ENCODE results near the gene PARVG. TPM values are rescaled to one million over a fixed set of nuclear protein-coding genes. Genes with fewer than 3 reads are reported as not detected.

PARVG gene
- polyA plus RNA-seq, 4 donors = 1.7 to 3.0 (median 2.2) TPM

DNA sequence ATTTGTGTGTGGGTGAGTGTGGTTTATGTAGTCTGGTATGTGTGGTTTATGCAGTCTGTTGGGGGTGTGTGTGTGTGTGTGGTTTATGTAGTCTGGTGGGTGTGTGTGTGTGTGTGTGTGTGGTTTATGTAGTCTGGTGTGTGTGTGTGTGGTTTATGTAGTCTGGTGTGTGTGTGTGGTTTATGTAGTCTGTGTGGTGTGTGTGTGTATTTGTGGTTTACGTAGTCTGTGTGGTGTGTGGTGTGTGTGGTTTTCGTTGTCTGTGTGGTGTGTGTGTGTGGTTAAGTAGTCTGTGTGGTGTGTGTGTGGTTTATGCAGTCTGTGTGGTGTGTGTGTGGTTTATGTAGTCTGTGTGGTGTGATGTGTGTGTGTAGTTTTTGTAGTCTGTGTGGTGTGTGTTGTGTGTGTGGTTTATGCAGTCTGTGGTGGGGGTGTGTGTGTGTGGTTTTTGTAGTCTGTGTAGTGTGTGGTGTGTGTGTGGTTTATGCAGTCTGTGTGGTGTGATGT is 26.2 kb upstream of the PARVG start:
- no peak for DNase-seq (ENCODE audit: low read depth in 4 of 4, low spot score in 3 of 4)

- DNase-seq (ENCODE audit: low read depth in 4 of 4, low spot score in 3 of 4) = no peak
These were observed 25.6 kb upstream of the PARVG start for GRCh38 chr22:44155115-44155514.

DNA sequence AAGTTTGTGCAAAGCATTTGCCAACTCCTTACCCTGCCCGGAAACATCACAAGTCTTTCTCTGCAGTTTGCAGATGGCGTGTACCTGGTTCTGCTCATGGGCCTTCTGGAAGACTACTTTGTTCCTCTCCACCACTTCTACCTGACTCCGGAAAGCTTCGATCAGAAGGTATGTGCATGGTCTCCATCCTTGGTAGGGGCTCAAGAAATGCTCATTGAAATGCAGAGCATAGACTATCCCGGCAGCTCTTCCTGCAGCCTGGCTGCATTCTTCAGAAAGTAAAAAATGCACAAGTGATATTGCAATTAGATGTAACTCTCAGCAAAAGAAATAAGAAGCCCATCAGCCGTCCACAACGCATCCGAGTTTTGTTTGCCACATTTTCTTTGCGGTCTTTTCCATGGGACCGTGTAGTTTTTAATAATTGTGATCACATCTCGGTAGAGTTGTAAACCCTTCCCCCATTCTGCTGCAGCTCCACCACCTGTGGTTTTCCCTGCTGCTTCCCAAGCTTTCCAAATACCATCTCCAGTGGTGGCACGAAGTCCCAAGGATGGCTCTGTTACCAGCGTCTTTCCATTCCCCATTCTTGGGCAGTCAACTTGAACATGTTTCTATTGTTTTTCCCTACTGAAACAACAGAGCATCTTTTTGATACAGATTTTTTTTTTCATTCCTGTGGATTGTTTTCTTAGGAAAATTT is 22.7 kb upstream of the PARVG start:
- DNase-seq (ENCODE audit: low read depth in 4 of 4, low spot score in 3 of 4) = no peak

DNA sequence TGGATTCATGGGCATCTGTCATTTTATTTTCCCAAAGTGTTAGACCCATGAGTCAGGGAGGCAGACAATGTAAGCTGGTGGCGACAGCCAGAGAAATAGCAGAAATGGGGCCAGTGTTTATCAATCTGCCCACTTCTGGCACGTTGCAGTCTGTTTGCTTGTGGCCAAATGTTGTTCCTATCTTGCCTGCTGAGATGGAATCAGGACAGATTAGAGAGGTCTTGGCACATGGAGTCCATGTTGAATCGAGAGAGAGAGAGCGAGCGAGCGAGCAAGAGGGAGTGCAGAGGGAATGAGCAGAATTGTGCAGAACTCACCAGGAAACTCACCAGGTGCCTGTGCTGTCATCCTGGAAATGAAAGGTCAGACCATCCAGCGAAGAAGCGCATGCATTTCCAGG is 21.9 kb upstream of the PARVG start:
- no peak for DNase-seq (ENCODE audit: low read depth in 4 of 4, low spot score in 3 of 4)

- no peak for DNase-seq (ENCODE audit: low read depth in 4 of 4, low spot score in 3 of 4)
These were observed 21.5 kb upstream of the PARVG start for GRCh38 chr22:44159221-44159620.

GRCh38 chr22:44159811-44160210 is 20.9 kb upstream of the PARVG start:
- DNase-seq (ENCODE audit: low read depth in 4 of 4, low spot score in 3 of 4) = no peak

GRCh38 chr22:44160421-44160820 is 20.3 kb upstream of the PARVG start:
- DNase-seq (ENCODE audit: low read depth in 4 of 4, low spot score in 3 of 4) = no peak

GRCh38 chr22:44161673-44162072 is 19.1 kb upstream of the PARVG start:
- DNase-seq (ENCODE audit: low read depth in 4 of 4, low spot score in 3 of 4) = no peak

- no peak for DNase-seq (ENCODE audit: low read depth in 4 of 4, low spot score in 3 of 4)
These were observed 17.8 kb upstream of the PARVG start for GRCh38 chr22:44162960-44163359.

DNA sequence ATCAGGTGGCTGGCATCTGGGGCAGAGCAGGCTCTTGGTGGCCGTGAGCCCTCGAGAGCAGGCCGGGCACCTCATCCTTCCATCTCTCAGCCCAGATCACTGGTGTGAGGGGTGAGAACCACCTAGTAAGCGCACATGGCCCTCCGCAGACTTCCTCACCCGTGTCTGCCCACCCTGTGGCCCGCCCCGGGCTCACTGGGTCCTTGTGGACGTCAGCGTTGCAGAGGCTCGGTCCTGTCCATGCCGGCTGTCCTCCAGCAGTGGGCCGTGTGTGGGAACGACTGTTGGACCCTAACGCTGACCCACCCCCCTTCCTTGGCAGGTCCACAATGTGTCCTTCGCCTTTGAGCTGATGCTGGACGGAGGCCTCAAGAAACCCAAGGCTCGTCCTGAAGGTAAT is 17.2 kb upstream of the PARVG start:
- no peak for DNase-seq (ENCODE audit: low read depth in 4 of 4, low spot score in 3 of 4)

- no peak for DNase-seq (ENCODE audit: low read depth in 4 of 4, low spot score in 3 of 4)
These were observed 16.7 kb upstream of the PARVG start for GRCh38 chr22:44164031-44164430.

DNA sequence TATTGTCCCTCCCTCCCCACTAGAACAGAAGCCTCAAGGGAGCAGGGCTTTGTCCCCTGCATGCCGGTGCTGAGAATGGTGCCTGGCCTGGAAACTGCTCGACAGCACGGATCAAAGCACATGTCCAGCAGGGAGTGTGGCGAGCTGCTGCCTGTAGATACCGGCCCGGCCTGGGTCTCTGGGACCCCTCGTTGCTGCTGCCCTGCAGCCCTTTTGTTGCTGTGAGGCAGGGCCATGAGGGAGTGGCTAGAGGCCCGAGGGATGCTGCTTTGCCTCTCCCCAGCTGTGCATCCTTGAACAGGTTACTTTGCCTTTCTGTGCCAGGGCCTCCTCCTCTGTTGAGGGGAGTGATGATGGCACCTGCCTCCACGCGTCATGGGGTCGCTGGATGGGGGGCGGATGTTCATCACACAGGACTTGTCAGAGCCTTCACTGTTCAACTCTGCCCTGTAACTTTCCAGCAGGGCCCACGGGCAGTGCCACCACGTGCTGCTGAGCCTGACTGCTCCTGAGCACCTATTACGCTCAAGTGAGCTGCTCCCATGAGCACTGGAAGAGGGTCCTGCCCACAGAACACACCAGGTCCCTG is 15.3 kb upstream of the PARVG start:
- no peak for DNase-seq (ENCODE audit: low read depth in 4 of 4, low spot score in 3 of 4)

GRCh38 chr22:44166498-44167276 is 14.0 kb upstream of the PARVG start:
- no peak for DNase-seq (ENCODE audit: low read depth in 4 of 4, low spot score in 3 of 4)

DNA sequence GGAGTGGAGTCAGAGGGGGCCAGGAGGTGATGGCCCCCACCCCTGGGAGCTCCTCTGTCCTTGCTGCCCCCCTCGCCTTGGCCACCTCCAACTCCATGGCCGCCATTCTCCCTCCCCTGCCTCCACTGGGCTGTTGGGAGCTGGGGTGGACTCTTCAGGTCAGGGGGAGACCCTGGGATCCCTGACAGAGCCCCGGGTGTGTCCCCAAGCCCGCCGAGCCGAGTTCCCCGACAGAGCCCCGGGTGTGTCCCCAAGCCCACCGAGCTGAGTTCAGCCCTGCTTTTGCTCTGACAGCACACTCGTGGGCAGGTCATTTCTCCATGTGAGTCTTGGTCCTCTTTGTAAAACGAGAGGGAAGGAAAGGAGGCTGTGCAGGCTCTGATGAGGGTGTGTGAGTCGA is 13.2 kb upstream of the PARVG start:
- no peak for DNase-seq (ENCODE audit: low read depth in 4 of 4, low spot score in 3 of 4)

GRCh38 chr22:44168206-44168605 is 12.5 kb upstream of the PARVG start:
- DNase-seq (ENCODE audit: low read depth in 4 of 4, low spot score in 3 of 4) = no peak

- no peak for DNase-seq (ENCODE audit: low read depth in 4 of 4, low spot score in 3 of 4)
These were observed 10.3 kb upstream of the PARVG start for GRCh38 chr22:44170470-44170869.

GRCh38 chr22:44171561-44171960 is 9.2 kb upstream of the PARVG start:
- DNase-seq (ENCODE audit: low read depth in 4 of 4, low spot score in 3 of 4) = no peak

- no peak for DNase-seq (ENCODE audit: low read depth in 4 of 4, low spot score in 3 of 4)
These were observed 8.2 kb upstream of the PARVG start for GRCh38 chr22:44172370-44173108.

DNA sequence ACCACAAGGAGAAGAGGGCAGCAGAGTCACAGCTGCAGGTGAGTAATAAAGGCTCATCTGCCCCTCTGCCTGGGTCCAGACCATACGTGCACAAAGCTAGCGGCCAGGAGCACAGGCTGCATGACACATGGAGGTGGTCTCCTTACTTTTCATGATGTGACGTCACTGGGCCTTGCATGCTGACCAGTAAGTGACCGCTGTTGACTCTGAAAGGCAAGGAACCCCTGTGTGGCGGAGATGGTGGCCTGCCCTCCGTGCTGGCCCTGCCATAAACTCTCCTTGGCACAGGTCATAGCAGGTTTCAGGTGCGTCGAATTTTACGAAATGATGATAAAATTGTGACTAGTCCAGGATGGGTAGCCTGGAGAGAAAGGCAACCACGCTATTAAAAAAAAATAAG is 7.6 kb upstream of the PARVG start:
- no peak for DNase-seq (ENCODE audit: low read depth in 4 of 4, low spot score in 3 of 4)

DNA sequence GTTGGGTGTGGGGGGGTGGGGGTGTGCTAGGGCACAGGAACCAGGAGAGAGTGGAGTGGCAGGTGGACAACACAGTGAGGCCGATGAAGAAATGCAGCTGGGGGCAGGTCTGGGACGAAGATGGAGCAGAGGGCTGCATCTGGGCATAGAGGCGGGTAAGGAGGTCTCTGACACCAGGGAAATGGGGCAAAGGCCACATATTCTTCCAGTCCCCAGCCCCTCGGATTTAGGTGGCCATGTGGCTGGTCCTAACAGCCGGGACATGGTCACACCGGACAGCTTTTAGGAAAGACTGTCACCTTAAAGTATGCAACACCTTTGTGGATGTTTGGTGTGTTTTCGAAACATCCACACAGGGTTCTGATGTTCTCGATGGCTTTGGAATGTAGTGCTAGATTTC is 5.0 kb upstream of the PARVG start:
- DNase-seq (ENCODE audit: low read depth in 4 of 4, low spot score in 3 of 4) = no peak
